SK-N-SH treated with all-trans-retinoic acid at 6 μM for 48 hours (cell line): Measurements from ENCODE around the gene PFKL.
"Not testable (repeated sequence)": the region's sequence is repeated elsewhere in the genome, so short reads cannot be mapped to it uniquely, and the experiment has no call there.

Experiments used
- ATAC-seq: fragments of 200-7000 bp; cut with Tn5 transposase; 3 replicates; pipeline ENCODE4 v1.9.1; 2020; ENCODE audit warnings: mild to moderate bottlenecking, moderate library complexity
- ARNTL ChIP-seq: fragments of 450-650 bp; formaldehyde crosslinking; IDR thresholded peaks from 2 replicates; pipeline ENCODE4 v1.5.0; 2020; ENCODE audit warnings: low read depth, mild to moderate bottlenecking, moderate library complexity, borderline replicate concordance
- BACH2 ChIP-seq: fragments of 250-450 bp; sonication (Bioruptor Pico); IDR thresholded peaks from 2 replicates; pipeline ENCODE4 v1.9.0; 2021; ENCODE audit warnings: mild to moderate bottlenecking, borderline replicate concordance
- CSRNP3 ChIP-seq: fragments of 250-450 bp; sonication (Bioruptor Pico); IDR thresholded peaks from 2 replicates; pipeline ENCODE4 v1.5.1; 2021; ENCODE audit warnings: mild to moderate bottlenecking, moderate library complexity
- ISL1 ChIP-seq: fragments of 250-450 bp; sonication (Bioruptor Pico); IDR thresholded peaks from 2 replicates; pipeline ENCODE4 v2.1.2; 2022; ENCODE audit warnings: mild to moderate bottlenecking, moderate library complexity
- PPARA ChIP-seq: fragments of 250-450 bp; sonication (Bioruptor Pico); IDR thresholded peaks from 2 replicates; pipeline ENCODE4 v1.5.0; 2020; ENCODE audit warnings: mild to moderate bottlenecking, borderline replicate concordance
- SNAI2 ChIP-seq: fragments of 250-450 bp; sonication (Bioruptor Pico); IDR thresholded peaks from 2 replicates; pipeline ENCODE4 v1.5.0; 2020; ENCODE audit warnings: mild to moderate bottlenecking, moderate library complexity
- TCF4 ChIP-seq: fragments of 250-450 bp; sonication (Bioruptor Pico); IDR thresholded peaks from 2 replicates; pipeline ENCODE4 v1.8.0; 2021; ENCODE audit warnings: mild to moderate bottlenecking, moderate library complexity, borderline replicate concordance
- ZC3H10 ChIP-seq: fragments of 250-450 bp; sonication (Bioruptor Pico); IDR thresholded peaks from 2 replicates; pipeline ENCODE4 v1.5.1; 2021; ENCODE audit warnings: mild to moderate bottlenecking, moderate library complexity
- ZFP3 ChIP-seq: fragments of 250-450 bp; sonication (Bioruptor Pico); IDR thresholded peaks from 2 replicates; pipeline ENCODE4 v1.5.0; 2020; ENCODE audit warnings: mild to moderate bottlenecking, moderate library complexity
- ZNF565 ChIP-seq: fragments of 450-650 bp; formaldehyde crosslinking; conservative IDR thresholded peaks from 2 replicates; pipeline ENCODE4 v1.5.0; 2020; ENCODE audit warnings: low read depth, mild to moderate bottlenecking, moderate library complexity
- ZNF70 ChIP-seq: fragments of 450-650 bp; formaldehyde crosslinking; IDR thresholded peaks from 2 replicates; pipeline ENCODE4 v1.5.0; 2020; ENCODE audit warnings: mild to moderate bottlenecking, moderate library complexity
- ZNF8 ChIP-seq: fragments of 450-650 bp; formaldehyde crosslinking; IDR thresholded peaks from 2 replicates; pipeline ENCODE4 v1.5.0; 2020; ENCODE audit warnings: mild to moderate bottlenecking, moderate library complexity
- TF ChIP-seq, protein P1 (sequence below): fragments of 250-450 bp; sonication (Bioruptor Pico); IDR thresholded peaks from 2 replicates; pipeline ENCODE4 v1.5.1; 2020; ENCODE audit warnings: low read depth, mild to moderate bottlenecking, moderate library complexity
- TF ChIP-seq, protein P2 (sequence below): fragments of 250-450 bp; sonication (Bioruptor Pico); IDR thresholded peaks from 2 replicates; pipeline ENCODE4 v1.8.0; 2020; ENCODE audit warnings: mild to moderate bottlenecking, moderate library complexity, borderline replicate concordance
- TF ChIP-seq, protein P3 (sequence below): fragments of 250-450 bp; sonication (Bioruptor Pico); IDR thresholded peaks from 2 replicates; pipeline ENCODE4 v1.5.0; 2020; ENCODE audit warnings: mild to moderate bottlenecking, moderate library complexity

PFKL gene

DNA sequence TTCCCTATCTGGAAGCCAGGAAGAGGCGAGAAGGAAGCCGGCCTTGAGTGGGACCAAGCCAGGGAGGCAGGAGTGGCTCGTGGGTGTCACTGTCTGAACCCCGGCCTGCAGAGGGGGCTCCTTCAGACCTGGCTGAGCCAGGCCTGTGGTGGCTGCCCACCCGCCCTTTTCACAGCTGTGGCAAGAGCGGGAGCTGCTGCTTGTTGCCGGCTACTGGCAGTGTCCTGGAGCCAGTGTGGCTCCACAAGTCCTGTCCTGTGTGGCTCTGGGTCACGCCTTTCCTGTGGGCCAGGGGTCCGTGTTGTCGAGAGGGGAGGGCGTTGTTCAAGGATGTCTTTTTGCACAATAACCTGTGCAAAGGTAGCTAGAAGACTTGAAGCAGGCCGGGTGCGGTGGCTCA lies 1.3 kb downstream of the PFKL start (continued):
- TF ChIP-seq, protein P1, sequence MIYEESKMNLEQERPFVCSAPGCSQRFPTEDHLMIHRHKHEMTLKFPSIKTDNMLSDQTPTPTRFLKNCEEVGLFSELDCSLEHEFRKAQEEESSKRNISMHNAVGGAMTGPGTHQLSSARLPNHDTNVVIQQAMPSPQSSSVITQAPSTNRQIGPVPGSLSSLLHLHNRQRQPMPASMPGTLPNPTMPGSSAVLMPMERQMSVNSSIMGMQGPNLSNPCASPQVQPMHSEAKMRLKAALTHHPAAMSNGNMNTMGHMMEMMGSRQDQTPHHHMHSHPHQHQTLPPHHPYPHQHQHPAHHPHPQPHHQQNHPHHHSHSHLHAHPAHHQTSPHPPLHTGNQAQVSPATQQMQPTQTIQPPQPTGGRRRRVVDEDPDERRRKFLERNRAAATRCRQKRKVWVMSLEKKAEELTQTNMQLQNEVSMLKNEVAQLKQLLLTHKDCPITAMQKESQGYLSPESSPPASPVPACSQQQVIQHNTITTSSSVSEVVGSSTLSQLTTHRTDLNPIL, result no peak
- no peak for TF ChIP-seq ZC3H10 (CRISPR knock-in tag)

DNA sequence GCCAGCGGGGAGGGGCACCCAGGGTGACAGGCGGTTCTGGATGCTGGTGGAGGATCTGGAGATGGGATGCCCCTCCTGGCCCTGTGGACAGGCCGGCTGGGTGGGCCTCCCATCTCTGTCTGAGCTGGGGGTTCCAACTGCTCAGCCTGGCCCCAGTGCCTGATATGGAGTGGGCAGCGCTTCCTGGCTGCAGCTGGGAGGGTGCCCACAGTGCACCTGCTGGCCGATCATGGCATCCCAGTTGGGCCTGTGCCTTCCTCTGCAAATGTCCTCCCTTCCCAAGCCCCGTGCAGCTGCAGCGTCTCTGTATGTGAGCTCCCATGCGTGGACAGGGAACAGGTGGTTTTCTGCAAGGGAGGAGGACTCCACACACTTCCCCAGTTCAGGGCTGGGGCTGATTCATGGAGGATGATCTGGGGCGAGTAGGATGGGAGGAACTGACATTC lies 2.1 kb downstream of the PFKL start:
- no peak for ATAC-seq
- TF ChIP-seq CSRNP3 (CRISPR knock-in tag), result no peak
- TF ChIP-seq ARNTL, result no peak
- TF ChIP-seq ZC3H10 (CRISPR knock-in tag), result no peak
- no peak for TF ChIP-seq SNAI2
- no peak for TF ChIP-seq ISL1 (CRISPR knock-in tag)
- no peak for TF ChIP-seq TCF4 (CRISPR knock-in tag)
- TF ChIP-seq, all 23 proteins: peak for 0

DNA sequence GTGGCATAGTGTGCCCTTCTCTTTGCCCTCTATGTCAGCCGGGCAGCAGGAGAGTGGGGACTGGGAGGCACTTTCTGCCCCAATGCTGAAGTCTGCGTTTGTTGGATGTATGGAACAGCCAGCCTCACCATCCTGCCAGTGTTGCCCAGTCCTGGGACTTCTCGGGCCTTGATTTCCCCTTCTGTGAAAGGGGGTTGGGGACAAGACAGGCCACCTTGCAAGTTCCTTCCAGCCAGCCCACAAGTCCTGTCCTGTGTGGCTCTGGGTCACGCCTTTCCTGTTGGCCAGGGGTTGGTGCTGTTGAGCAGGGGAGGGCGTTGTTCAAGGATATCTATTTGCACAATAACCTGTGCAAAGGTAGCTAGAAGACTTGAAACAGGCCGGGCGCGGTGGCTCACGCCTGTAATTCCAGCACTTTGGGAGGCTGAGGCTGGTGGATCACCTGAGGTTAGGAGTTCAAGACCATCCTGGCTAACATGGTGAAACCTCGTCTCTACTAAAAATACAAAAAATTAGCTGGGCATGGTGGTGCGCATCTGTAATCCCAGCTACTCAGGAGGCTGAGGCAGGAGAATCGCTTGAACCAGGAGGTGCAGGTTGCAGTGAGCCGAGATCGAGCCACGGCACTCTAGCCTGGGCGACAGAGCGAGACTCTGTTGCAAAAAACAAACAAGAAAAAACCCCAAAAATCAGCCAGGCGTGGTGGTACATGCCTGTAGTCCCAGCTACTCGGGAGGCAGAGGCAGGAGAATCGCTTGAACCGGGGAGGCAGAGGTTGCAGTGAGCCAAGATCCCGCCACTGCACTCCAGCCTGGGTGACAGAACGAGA lies 2.9 kb downstream of the PFKL start:
- ATAC-seq, result not testable (repeated sequence)

DNA sequence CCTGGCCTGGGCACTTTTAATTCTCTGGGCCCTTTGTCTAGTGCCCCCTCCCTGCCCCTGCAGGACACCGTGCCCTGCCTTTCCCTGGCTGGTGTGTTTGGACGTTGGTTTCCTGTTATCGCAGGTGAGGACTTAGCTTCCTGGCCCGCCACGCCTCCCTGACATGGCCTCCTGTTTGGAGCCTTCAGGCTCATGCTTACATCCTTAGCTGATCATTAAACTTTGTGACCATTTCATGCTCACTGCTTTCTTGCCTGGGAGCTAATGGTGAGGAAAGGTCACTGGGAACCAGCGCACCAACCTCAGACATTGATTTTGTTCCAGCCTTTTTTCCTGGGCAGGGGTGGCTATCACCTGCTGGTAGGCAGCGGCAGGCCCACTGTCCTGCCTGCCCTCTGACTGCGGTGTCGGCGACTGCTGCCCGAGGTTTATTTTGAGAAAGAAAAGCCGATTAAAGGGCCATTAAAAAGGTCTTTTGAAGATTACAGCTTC lies 3.7 kb downstream of the PFKL start:
- ATAC-seq, result no peak

More for the DNA sequence above, 3.7 kb downstream of the PFKL start:
- TF ChIP-seq CSRNP3 (CRISPR knock-in tag) (no peak), PPARA (CRISPR knock-in tag) (no peak), ARNTL (no peak), ZNF8 (CRISPR knock-in tag) (no peak), TCF4 (CRISPR knock-in tag) (no peak), ZFP3 (CRISPR knock-in tag) (no peak), ZNF70 (CRISPR knock-in tag) (no peak), BACH2 (CRISPR knock-in tag) (no peak), ZNF565 (CRISPR knock-in tag) (no peak)
- TF ChIP-seq, protein P1, result no peak
- TF ChIP-seq, protein P2, sequence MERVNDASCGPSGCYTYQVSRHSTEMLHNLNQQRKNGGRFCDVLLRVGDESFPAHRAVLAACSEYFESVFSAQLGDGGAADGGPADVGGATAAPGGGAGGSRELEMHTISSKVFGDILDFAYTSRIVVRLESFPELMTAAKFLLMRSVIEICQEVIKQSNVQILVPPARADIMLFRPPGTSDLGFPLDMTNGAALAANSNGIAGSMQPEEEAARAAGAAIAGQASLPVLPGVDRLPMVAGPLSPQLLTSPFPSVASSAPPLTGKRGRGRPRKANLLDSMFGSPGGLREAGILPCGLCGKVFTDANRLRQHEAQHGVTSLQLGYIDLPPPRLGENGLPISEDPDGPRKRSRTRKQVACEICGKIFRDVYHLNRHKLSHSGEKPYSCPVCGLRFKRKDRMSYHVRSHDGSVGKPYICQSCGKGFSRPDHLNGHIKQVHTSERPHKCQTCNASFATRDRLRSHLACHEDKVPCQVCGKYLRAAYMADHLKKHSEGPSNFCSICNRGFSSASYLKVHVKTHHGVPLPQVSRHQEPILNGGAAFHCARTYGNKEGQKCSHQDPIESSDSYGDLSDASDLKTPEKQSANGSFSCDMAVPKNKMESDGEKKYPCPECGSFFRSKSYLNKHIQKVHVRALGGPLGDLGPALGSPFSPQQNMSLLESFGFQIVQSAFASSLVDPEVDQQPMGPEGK (CRISPR knock-in tag), result no peak
- TF ChIP-seq, protein P3, sequence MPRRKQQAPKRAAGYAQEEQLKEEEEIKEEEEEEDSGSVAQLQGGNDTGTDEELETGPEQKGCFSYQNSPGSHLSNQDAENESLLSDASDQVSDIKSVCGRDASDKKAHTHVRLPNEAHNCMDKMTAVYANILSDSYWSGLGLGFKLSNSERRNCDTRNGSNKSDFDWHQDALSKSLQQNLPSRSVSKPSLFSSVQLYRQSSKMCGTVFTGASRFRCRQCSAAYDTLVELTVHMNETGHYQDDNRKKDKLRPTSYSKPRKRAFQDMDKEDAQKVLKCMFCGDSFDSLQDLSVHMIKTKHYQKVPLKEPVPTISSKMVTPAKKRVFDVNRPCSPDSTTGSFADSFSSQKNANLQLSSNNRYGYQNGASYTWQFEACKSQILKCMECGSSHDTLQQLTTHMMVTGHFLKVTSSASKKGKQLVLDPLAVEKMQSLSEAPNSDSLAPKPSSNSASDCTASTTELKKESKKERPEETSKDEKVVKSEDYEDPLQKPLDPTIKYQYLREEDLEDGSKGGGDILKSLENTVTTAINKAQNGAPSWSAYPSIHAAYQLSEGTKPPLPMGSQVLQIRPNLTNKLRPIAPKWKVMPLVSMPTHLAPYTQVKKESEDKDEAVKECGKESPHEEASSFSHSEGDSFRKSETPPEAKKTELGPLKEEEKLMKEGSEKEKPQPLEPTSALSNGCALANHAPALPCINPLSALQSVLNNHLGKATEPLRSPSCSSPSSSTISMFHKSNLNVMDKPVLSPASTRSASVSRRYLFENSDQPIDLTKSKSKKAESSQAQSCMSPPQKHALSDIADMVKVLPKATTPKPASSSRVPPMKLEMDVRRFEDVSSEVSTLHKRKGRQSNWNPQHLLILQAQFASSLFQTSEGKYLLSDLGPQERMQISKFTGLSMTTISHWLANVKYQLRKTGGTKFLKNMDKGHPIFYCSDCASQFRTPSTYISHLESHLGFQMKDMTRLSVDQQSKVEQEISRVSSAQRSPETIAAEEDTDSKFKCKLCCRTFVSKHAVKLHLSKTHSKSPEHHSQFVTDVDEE, result no peak
